Measurements from ENCODE around the gene ERVFRD-1.

ERVFRD-1 gene

DNA sequence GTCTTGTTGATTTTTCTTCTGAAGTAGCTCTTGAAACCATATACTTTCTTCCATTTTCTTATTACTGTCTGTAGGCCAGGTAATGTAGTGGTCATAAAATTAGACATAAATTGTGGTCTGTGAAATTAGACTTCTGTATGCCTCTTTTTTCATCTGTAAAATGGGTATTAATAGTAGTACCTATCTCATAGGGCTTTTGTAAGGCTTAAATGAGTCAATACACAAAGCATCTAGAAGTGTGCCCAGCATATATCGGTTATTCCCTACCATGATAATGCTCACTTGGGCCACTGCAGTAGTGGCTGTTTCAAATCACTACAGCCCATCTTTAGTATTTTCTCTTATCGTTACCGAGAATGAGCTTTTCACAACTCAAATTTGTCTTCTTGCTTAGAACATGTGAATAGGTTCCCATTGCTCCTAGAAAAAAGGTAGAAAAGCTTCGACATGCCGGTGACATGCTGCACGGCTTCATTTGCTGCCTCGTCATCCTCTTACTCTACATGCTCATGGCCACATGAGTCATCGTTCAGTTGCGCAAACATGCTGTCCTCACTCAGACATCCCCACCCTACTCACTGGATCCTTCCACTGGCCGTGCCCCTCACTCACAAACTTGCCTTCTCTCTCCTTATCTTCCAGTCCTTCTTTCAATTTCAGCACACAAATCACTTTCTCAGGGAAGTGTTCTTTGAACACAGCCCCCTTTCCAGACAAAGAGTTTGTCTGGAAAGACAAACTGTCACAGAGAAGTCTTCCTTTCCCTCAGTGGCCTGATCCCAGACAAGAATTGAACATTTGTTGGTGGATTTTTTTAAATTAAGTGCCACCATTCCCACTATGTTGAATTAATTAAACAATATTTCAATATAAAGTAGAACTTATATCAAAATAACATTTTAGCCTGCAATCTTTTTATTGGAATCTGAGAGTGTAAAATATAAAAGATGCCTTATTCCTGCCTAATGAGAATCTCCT is 32.2 kb upstream of the ERVFRD-1 start (continued):
- TF ChIP-seq ZNF558 (tag by site-specific recombination; IDR thresholded peaks at IDR 0.05): no peak
- peak; percentile 38 for TF ChIP-seq SETDB1 (IDR thresholded peaks at IDR 0.05; ENCODE audit: insufficient read length, low read length)
- no peak for TF ChIP-seq ZNF785 (tag by site-specific recombination; IDR thresholded peaks at IDR 0.05)
- TF ChIP-seq BCL11A (tag by site-specific recombination; IDR thresholded peaks at IDR 0.05; ENCODE audit: low read depth): no peak
- TF ChIP-seq, protein P1, sequence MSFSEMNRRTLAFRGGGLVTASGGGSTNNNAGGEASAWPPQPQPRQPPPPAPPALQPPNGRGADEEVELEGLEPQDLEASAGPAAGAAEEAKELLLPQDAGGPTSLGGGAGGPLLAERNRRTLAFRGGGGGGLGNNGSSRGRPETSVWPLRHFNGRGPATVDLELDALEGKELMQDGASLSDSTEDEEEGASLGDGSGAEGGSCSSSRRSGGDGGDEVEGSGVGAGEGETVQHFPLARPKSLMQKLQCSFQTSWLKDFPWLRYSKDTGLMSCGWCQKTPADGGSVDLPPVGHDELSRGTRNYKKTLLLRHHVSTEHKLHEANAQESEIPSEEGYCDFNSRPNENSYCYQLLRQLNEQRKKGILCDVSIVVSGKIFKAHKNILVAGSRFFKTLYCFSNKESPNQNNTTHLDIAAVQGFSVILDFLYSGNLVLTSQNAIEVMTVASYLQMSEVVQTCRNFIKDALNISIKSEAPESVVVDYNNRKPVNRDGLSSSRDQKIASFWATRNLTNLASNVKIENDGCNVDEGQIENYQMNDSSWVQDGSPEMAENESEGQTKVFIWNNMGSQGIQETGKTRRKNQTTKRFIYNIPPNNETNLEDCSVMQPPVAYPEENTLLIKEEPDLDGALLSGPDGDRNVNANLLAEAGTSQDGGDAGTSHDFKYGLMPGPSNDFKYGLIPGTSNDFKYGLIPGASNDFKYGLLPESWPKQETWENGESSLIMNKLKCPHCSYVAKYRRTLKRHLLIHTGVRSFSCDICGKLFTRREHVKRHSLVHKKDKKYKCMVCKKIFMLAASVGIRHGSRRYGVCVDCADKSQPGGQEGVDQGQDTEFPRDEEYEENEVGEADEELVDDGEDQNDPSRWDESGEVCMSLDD (tag by site-specific recombination; IDR thresholded peaks at IDR 0.05): 0 out of 2 replicates have a peak, but pooled peaks have one; percentile 30
- TF ChIP-seq ZXDB (tag by site-specific recombination; IDR thresholded peaks at IDR 0.05): no peak
- TF ChIP-seq, protein P2, sequence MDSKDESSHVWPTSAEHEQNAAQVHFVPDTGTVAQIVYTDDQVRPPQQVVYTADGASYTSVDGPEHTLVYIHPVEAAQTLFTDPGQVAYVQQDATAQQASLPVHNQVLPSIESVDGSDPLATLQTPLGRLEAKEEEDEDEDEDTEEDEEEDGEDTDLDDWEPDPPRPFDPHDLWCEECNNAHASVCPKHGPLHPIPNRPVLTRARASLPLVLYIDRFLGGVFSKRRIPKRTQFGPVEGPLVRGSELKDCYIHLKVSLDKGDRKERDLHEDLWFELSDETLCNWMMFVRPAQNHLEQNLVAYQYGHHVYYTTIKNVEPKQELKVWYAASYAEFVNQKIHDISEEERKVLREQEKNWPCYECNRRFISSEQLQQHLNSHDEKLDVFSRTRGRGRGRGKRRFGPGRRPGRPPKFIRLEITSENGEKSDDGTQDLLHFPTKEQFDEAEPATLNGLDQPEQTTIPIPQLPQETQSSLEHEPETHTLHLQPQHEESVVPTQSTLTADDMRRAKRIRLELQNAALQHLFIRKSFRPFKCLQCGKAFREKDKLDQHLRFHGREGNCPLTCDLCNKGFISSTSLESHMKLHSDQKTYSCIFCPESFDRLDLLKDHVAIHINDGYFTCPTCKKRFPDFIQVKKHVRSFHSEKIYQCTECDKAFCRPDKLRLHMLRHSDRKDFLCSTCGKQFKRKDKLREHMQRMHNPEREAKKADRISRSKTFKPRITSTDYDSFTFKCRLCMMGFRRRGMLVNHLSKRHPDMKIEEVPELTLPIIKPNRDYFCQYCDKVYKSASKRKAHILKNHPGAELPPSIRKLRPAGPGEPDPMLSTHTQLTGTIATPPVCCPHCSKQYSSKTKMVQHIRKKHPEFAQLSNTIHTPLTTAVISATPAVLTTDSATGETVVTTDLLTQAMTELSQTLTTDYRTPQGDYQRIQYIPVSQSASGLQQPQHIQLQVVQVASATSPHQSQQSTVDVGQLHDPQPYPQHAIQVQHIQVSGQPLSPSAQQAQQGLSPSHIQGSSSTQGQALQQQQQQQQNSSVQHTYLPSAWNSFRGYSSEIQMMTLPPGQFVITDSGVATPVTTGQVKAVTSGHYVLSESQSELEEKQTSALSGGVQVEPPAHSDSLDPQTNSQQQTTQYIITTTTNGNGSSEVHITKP (tag by site-specific recombination; IDR thresholded peaks at IDR 0.05): peak; percentile 75
- TF ChIP-seq, protein P3, sequence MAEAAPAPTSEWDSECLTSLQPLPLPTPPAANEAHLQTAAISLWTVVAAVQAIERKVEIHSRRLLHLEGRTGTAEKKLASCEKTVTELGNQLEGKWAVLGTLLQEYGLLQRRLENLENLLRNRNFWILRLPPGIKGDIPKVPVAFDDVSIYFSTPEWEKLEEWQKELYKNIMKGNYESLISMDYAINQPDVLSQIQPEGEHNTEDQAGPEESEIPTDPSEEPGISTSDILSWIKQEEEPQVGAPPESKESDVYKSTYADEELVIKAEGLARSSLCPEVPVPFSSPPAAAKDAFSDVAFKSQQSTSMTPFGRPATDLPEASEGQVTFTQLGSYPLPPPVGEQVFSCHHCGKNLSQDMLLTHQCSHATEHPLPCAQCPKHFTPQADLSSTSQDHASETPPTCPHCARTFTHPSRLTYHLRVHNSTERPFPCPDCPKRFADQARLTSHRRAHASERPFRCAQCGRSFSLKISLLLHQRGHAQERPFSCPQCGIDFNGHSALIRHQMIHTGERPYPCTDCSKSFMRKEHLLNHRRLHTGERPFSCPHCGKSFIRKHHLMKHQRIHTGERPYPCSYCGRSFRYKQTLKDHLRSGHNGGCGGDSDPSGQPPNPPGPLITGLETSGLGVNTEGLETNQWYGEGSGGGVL (tag by site-specific recombination; IDR thresholded peaks at IDR 0.05): peak; percentile 30; the same call in 1 of the 2 replicates
- no peak for TF ChIP-seq ZNF311 (tag by site-specific recombination; IDR thresholded peaks at IDR 0.05; ENCODE audit: borderline replicate concordance)
- no peak for TF ChIP-seq KLF9 (tag by site-specific recombination; IDR thresholded peaks at IDR 0.05; ENCODE audit: low read depth)
- peak; percentile 58; the same call in 1 of the 2 replicates for TF ChIP-seq ZNF324 (tag by site-specific recombination; IDR thresholded peaks at IDR 0.05)
- peak; percentile 37; the same call in 1 of the 2 replicates for TF ChIP-seq KLF8 (tag by site-specific recombination; IDR thresholded peaks at IDR 0.05)
- no peak for TF ChIP-seq HOXC10 (CRISPR knock-in tag; IDR thresholded peaks at IDR 0.05)
- no peak for TF ChIP-seq ZNF274 (IDR thresholded peaks at IDR 0.05; ENCODE audit: low read length)
- no peak for TF ChIP-seq ZNF274 (tag by site-specific recombination; IDR thresholded peaks at IDR 0.05; ENCODE audit: borderline replicate concordance)
- no peak for TF ChIP-seq ZSCAN16 (tag by site-specific recombination; IDR thresholded peaks at IDR 0.05)
- TF ChIP-seq ZNF24 (tag by site-specific recombination; IDR thresholded peaks at IDR 0.05): peak; percentile 35; the same call in 1 of the 2 replicates
- TF ChIP-seq SP7 (tag by site-specific recombination; IDR thresholded peaks at IDR 0.05): 0 out of 2 replicates have a peak, but pooled peaks have one; percentile 11
- TF ChIP-seq ZEB2 (tag by site-specific recombination; IDR thresholded peaks at IDR 0.05): no peak
- no peak for TF ChIP-seq ZNF843 (tag by site-specific recombination; IDR thresholded peaks at IDR 0.05)
- no peak for TF ChIP-seq ZNF266 (tag by site-specific recombination; IDR thresholded peaks at IDR 0.05; ENCODE audit: low read depth)
- peak; percentile 69; the same call in 1 of the 2 replicates for TF ChIP-seq PRDM1 (tag by site-specific recombination; IDR thresholded peaks at IDR 0.05)
- TF ChIP-seq, protein P4, sequence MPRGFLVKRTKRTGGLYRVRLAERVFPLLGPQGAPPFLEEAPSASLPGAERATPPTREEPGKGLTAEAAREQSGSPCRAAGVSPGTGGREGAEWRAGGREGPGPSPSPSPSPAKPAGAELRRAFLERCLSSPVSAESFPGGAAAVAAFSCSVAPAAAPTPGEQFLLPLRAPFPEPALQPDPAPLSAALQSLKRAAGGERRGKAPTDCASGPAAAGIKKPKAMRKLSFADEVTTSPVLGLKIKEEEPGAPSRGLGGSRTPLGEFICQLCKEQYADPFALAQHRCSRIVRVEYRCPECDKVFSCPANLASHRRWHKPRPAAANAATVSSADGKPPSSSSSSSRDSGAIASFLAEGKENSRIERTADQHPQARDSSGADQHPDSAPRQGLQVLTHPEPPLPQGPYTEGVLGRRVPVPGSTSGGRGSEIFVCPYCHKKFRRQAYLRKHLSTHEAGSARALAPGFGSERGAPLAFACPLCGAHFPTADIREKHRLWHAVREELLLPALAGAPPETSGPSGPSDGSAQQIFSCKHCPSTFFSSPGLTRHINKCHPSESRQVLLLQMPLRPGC (tag by site-specific recombination; IDR thresholded peaks at IDR 0.05): no peak
- TF ChIP-seq, protein P5, sequence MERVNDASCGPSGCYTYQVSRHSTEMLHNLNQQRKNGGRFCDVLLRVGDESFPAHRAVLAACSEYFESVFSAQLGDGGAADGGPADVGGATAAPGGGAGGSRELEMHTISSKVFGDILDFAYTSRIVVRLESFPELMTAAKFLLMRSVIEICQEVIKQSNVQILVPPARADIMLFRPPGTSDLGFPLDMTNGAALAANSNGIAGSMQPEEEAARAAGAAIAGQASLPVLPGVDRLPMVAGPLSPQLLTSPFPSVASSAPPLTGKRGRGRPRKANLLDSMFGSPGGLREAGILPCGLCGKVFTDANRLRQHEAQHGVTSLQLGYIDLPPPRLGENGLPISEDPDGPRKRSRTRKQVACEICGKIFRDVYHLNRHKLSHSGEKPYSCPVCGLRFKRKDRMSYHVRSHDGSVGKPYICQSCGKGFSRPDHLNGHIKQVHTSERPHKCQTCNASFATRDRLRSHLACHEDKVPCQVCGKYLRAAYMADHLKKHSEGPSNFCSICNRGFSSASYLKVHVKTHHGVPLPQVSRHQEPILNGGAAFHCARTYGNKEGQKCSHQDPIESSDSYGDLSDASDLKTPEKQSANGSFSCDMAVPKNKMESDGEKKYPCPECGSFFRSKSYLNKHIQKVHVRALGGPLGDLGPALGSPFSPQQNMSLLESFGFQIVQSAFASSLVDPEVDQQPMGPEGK (tag by site-specific recombination; IDR thresholded peaks at IDR 0.05): peak; percentile 20; the same call in 1 of the 2 replicates
- TF ChIP-seq, protein P6, sequence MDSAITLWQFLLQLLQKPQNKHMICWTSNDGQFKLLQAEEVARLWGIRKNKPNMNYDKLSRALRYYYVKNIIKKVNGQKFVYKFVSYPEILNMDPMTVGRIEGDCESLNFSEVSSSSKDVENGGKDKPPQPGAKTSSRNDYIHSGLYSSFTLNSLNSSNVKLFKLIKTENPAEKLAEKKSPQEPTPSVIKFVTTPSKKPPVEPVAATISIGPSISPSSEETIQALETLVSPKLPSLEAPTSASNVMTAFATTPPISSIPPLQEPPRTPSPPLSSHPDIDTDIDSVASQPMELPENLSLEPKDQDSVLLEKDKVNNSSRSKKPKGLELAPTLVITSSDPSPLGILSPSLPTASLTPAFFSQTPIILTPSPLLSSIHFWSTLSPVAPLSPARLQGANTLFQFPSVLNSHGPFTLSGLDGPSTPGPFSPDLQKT (IDR thresholded peaks at IDR 0.05; ENCODE audit: borderline replicate concordance, low read depth, low read length): no peak
